GM20000 (cell line): ENCODE results near the gene CELSR2.
"Not testable (repeated sequence)": the region's sequence is repeated elsewhere in the genome, so short reads cannot be mapped to it uniquely, and the experiment has no call there.

Experiments used
- DNase-seq: peaks from one replicate; pipeline ENCODE4 v3.0.0; 2012; ENCODE audit warnings: low spot score
- TF ChIP-seq, protein P1 (sequence below): IDR thresholded peaks from 2 replicates; pipeline ENCODE4 v1.5.1; 2012; ENCODE audit warnings: mild to moderate bottlenecking, control low read depth; ENCODE audit errors: extremely low read depth, missing control alignments

Gene CELSR2

DNA sequence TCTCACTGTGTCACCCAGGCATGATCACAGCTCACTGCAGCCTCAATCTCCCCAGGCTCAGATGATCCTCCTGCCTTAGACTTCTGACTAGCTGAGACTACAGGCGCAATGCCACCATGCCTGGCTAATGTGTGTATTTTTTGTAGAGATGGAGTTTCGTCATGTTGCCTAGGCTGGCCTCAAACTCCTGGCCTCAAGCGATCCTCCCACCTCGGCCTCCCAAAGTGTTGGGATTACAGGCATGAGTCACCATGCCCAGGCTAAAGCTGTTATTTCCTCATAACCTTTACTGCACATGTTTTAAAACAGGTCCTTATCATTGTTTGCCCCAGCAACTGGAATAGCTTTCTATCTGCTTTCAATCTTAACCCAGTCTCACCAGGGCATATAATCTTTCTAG is 32.7 kb upstream of the CELSR2 start:
- DNase-seq: no peak
- TF ChIP-seq, protein P1, sequence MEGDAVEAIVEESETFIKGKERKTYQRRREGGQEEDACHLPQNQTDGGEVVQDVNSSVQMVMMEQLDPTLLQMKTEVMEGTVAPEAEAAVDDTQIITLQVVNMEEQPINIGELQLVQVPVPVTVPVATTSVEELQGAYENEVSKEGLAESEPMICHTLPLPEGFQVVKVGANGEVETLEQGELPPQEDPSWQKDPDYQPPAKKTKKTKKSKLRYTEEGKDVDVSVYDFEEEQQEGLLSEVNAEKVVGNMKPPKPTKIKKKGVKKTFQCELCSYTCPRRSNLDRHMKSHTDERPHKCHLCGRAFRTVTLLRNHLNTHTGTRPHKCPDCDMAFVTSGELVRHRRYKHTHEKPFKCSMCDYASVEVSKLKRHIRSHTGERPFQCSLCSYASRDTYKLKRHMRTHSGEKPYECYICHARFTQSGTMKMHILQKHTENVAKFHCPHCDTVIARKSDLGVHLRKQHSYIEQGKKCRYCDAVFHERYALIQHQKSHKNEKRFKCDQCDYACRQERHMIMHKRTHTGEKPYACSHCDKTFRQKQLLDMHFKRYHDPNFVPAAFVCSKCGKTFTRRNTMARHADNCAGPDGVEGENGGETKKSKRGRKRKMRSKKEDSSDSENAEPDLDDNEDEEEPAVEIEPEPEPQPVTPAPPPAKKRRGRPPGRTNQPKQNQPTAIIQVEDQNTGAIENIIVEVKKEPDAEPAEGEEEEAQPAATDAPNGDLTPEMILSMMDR: no peak

- TF ChIP-seq, protein P1: no peak
- no peak for DNase-seq
Observed at GRCh38 chr1:109218516-109218915, 30.8 kb upstream of the CELSR2 start.

GRCh38 chr1:109221201-109221600 is 28.1 kb upstream of the CELSR2 start:
- not testable (repeated sequence) for DNase-seq

DNA sequence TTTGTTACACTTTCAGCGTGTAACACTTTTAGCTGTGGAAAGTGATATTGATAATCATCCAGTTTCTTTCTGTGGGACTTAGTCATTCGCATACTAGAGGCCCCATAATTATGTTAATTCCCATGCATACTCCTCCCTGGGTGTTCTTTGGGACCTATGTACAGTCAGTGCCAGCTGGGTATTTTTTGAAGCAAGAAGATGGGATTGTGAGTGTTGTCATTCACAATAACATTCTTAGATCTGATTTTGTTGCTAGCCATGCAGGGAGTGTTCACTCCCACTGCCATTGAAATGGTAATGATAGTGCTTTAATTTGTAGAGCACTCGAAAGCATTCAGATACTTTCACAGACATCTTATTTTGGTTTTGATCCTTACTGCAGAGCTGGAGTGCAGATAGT is 24.0 kb upstream of the CELSR2 start:
- no peak for DNase-seq
- TF ChIP-seq, protein P1: no peak

- TF ChIP-seq, protein P1: no peak
- no peak for DNase-seq
Observed at GRCh38 chr1:109225711-109226445, 23.5 kb upstream of the CELSR2 start.

- TF ChIP-seq, protein P1: no peak
- DNase-seq: no peak
Observed at GRCh38 chr1:109228167-109228566, 21.2 kb upstream of the CELSR2 start.

DNA sequence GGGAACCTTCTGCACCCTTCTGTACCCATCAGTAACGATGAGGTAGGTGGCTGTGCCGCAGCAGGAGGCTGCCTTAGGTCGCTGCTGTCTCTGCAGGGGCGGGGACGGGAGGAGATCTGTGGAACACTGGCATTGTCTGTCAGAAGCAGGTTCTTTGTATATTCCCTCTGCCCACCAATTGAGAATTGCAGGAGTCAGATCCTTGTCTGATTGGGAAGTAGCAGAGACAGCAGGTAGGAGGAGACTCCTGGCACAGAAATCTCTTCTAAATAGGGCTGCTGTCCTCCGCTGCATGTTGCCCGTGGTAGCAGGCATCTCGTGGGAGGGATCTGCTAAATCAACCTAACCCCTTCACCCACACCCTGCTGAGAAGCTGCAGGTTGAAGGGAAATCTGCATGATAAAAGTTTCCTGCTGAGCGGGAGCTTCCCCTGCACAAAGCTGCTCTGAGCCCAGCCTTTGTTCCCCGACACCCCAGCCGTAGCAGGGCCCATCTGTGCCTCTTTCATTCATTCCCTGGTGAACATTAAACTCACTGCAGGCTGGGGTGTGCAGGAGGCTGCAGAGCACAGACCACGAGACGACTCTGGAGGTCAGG is 19.7 kb upstream of the CELSR2 start:
- DNase-seq: no peak
- TF ChIP-seq, protein P1: no peak

- TF ChIP-seq, protein P1: no peak
- no peak for DNase-seq
Observed at GRCh38 chr1:109231066-109231465, 18.3 kb upstream of the CELSR2 start.
